Activated CD8-positive, alpha-beta T cell treated with anti-CD3 and anti-CD28 coated beads for 36 hours (primary cell): Measurements from ENCODE around the gene DEK. TPM values are rescaled to one million over a fixed set of nuclear protein-coding genes. Genes with fewer than 3 reads are reported as not detected.

Source experiments
- ATAC-seq: fragments of 200-7000 bp; cut with Tn5 transposase; one replicate; pipeline ENCODE4 v1.10.0; 2021; ENCODE audit warnings: mild to moderate bottlenecking, moderate library complexity
- CTCF ChIA-PET: fragments of 350-600 bp; sonication (Branson Sonifier 250); formaldehyde crosslinking; loops from one replicate; lab custom pipeline; 2021; ENCODE audit warnings: antibody characterized with exemption; lab: Charles Lee
- POLR2A ChIA-PET: fragments of 350-600 bp; sonication (Branson Sonifier 250); formaldehyde crosslinking; loops from one replicate; lab custom pipeline; 2021; ENCODE audit warnings: antibody characterized with exemption; lab: Charles Lee
- DNase-seq: peaks from one replicate; pipeline ENCODE4 v3.0.0-alpha.2; 2020
- H3K27ac Mint-ChIP-seq: one replicate; pipeline ENCODE4 v1.8.0; 2021; ENCODE audit warnings: mild to moderate bottlenecking, mixed read lengths
- H3K27me3 Mint-ChIP-seq: one replicate; pipeline ENCODE4 v1.8.0; 2021; ENCODE audit warnings: mixed read lengths
- H3K36me3 Mint-ChIP-seq: one replicate; pipeline ENCODE4 v1.8.0; 2021; ENCODE audit warnings: low read depth, mixed read lengths
- H3K4me1 Mint-ChIP-seq: one replicate; pipeline ENCODE4 v1.8.0; 2021; ENCODE audit warnings: low read depth, mixed read lengths
- H3K4me3 Mint-ChIP-seq: one replicate; pipeline ENCODE4 v1.8.0; 2021; ENCODE audit warnings: mild to moderate bottlenecking, moderate library complexity, mixed read lengths
- H3K9me3 Mint-ChIP-seq: one replicate; pipeline ENCODE4 v1.8.0; 2021; ENCODE audit warnings: mixed read lengths
- CTCF ChIP-seq: fragments of 200-600 bp; IDR thresholded peaks from one replicate; pipeline ENCODE4 v1.8.0; 2022; ENCODE audit warnings: antibody characterized with exemption, mild to moderate bottlenecking
- intact Hi-C: fragments of 100-400 bp; cut with micrococcal nuclease; formaldehyde crosslinking; loops from one replicate; pipeline ENCODE4 v1.10.0; 2022
- total RNA-seq, 2 experiments: library from RNA; stranded (reverse); gene quantifications; one replicate each; pipeline ENCODE4 v1.2.3, GENCODE V29; 2021

Gene DEK
- total RNA-seq, 2 experiments from 2014 or later = 185 to 191 TPM

DNA sequence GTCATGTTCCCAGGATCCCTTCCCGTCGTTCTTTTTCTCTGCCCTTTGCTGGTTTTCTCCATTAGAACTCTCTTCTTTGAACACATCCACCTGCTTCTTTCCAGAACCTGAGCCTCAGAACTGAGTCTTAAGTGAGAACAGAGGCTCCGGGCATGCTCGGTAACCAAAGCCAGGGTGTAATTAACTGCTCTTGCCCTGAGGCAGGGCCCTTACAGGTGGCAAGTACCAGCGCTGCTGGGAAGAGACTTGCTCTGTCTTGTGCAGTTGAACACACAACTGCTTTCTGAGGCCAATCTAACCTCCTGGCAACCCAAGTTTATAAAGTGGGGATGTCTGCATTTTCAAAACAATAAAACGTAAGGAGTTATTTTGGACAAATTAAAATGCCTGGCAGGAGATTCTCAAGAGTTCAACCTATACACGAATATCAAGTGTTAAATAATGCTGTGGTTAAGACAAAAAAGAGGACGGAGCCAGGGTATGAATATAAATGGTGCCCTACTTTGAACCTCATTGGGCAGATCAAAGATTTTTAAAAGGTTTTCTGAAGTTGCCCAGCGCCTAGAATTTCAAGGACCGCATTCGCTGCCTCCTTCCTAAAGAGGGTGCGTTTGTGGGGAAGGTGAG, 12.4 kb upstream of the DEK start:
- peaks cover 40% of the 10 kb centered on the region for H3K27me3 Mint-ChIP-seq
- no peak overlapping the region for H3K27ac Mint-ChIP-seq
- H3K4me3 Mint-ChIP-seq = peak overlapping the region; percentile 51
- CTCF ChIA-PET = no interaction called here
- ATAC-seq (no peak), DNase-seq (no peak)
- TF ChIP-seq CTCF = no peak
- H3K36me3 Mint-ChIP-seq = no peaks in the 10 kb centered on the region
- peaks cover 6% of the 10 kb centered on the region for H3K4me1 Mint-ChIP-seq
- intact Hi-C loops = no loop called here
- POLR2A ChIA-PET = no interaction called here
- H3K9me3 Mint-ChIP-seq = no peaks in the 10 kb centered on the region

DNA sequence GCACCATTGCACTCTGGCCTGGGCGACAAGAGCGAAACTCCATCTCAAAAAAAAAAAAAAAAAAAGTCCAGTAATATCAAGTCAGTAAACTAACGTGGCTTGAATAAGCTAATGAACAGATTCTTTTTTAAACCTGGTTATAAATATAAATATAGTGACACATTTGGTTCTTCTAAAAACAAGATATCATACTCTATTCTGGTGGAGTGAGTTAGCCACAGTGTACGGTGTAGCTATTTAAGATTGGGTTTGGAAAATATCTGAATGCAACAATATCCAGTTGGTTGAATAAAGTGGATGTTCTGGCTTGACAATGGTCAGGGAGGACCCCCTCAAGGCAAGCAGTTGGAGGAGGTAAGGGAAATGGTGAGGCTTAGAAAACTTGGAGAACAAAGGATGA, 5.9 kb upstream of the DEK start:
- Mint-ChIP-seq H3K9me3 (peaks cover 4% of the 10 kb centered on the region), H3K27ac (no peak overlapping the region), H3K27me3 (peaks cover 5% of the 10 kb centered on the region), H3K4me3 (no peak overlapping the region), H3K4me1 (peaks cover 4% of the 10 kb centered on the region), H3K36me3 (peaks cover 2% of the 10 kb centered on the region)
- ChIA-PET CTCF (no interaction called here), POLR2A (no interaction called here)
- DNase-seq (no peak), ATAC-seq (no peak)
- intact Hi-C loops = no loop called here
- TF ChIP-seq CTCF = no peak

GRCh38 chr6:18269717-18270116, 5.4 kb upstream of the DEK start:
- ATAC-seq = no peak
- ChIA-PET CTCF (no interaction called here), POLR2A (no interaction called here)
- Mint-ChIP-seq H3K27me3 (peaks cover 1% of the 10 kb centered on the region), H3K4me3 (no peak overlapping the region), H3K9me3 (peaks cover 5% of the 10 kb centered on the region), H3K4me1 (peaks cover 9% of the 10 kb centered on the region), H3K36me3 (peaks cover 3% of the 10 kb centered on the region), H3K27ac (no peak overlapping the region)
- no peak for TF ChIP-seq CTCF
- DNase-seq = no peak
- intact Hi-C loops = no loop called here

GRCh38 chr6:18269253-18269652, 4.9 kb upstream of the DEK start:
- intact Hi-C loops = no loop called here

More at GRCh38 chr6:18269253-18269652, 4.9 kb upstream of the DEK start:
- H3K4me3 Mint-ChIP-seq = no peak overlapping the region
- peaks cover 5% of the 10 kb centered on the region for H3K9me3 Mint-ChIP-seq
- H3K27me3 Mint-ChIP-seq = peaks cover 1% of the 10 kb centered on the region
- H3K4me1 Mint-ChIP-seq = peaks cover 9% of the 10 kb centered on the region
- TF ChIP-seq CTCF = no peak
- H3K27ac Mint-ChIP-seq = no peak overlapping the region
- DNase-seq = peak; percentile 27
- peak; percentile 41 for ATAC-seq
- H3K36me3 Mint-ChIP-seq = peaks cover 3% of the 10 kb centered on the region
- ChIA-PET CTCF (no interaction called here), POLR2A (interaction anchor here (1.1 kb wide), 1 partner anchor 38 kb away, joined by 3 read pairs; no protein-coding TSS in a partner anchor)
